Subcutaneous adipose tissue (tissue), 4 donors: ENCODE measurements around the gene NCF4. TPM values are rescaled to one million over a fixed set of nuclear protein-coding genes. Genes with fewer than 3 reads are reported as not detected.

Source experiments
- CTCF ChIP-seq: fragments of 450-650 bp; IDR thresholded peaks from one replicate; pipeline ENCODE4 v1.5.1; 2016; ENCODE audit warnings: low read depth, mild to moderate bottlenecking, control low read depth, antibody characterized with exemption, moderate library complexity
- total RNA-seq, 4 donors: library from RNA; depleted of rRNA; stranded (reverse); fragments of >200 nt; gene quantifications; one replicate each; pipeline ENCODE4 v1.1.0, GENCODE V29; 2016

The NCF4 gene
- total RNA-seq, 4 donors from 2014 or later: 18.8 to 76.0 (median 39.5) TPM

- no peak for TF ChIP-seq CTCF
These were observed 789 bp upstream of the NCF4 start for GRCh38 chr22:36860017-36860416.

- TF ChIP-seq CTCF: no peak
These were observed 377 bp upstream of the NCF4 start for GRCh38 chr22:36860438-36860820.

- TF ChIP-seq CTCF: no peak
These were observed 1.7 kb downstream of the NCF4 start for GRCh38 chr22:36862251-36863242.

- TF ChIP-seq CTCF: no peak
These were observed 2.5 kb downstream of the NCF4 start for GRCh38 chr22:36863281-36863680.

GRCh38 chr22:36863979-36864378 is 3.2 kb downstream of the NCF4 start:
- no peak for TF ChIP-seq CTCF

GRCh38 chr22:36864454-36865215 is 3.8 kb downstream of the NCF4 start:
- no peak for TF ChIP-seq CTCF

GRCh38 chr22:36865346-36865745 is 4.5 kb downstream of the NCF4 start:
- no peak for TF ChIP-seq CTCF
